Measurements from ENCODE around the gene MELTF.

The MELTF gene

GRCh38 chr3:196966526-196967401 is 62.9 kb downstream of the MELTF start:
- no peak overlapping the region for H3K4me3 ChIP-seq
- no peak overlapping the region for H3K9ac ChIP-seq (ENCODE audit: insufficient read length)

GRCh38 chr3:196965804-196966173 is 63.8 kb downstream of the MELTF start:
- no peak overlapping the region for H3K9ac ChIP-seq (ENCODE audit: insufficient read length)

More at GRCh38 chr3:196966526-196967401, 62.9 kb downstream of the MELTF start:
- no peak for TF ChIP-seq POLR2AphosphoS5 (IDR thresholded peaks at IDR 0.05; ENCODE audit: borderline replicate concordance, low read depth, low read length)
- no peak for TF ChIP-seq FOXP2 (optimal IDR thresholded peaks at IDR 0.05; ENCODE audit: control extremely low read depth, extremely low read length, insufficient read depth)
- no peak for TF ChIP-seq EZH2 (IDR thresholded peaks at IDR 0.05)
- no peak overlapping the region for H3K27ac ChIP-seq
- no peaks in the 10 kb centered on the region for H3K9me3 ChIP-seq (ENCODE audit: low read depth, low read length)
- DNase-seq (ENCODE audit: low read depth, low spot score) = no peak
- no peaks in the 10 kb centered on the region for H3K36me3 ChIP-seq (ENCODE audit: insufficient read depth, low read length)

GRCh38 chr3:196965112-196965803 is 64.4 kb downstream of the MELTF start:
- Histone ChIP-seq H3K9me3 (ENCODE audit: low read depth, low read length) (no peaks in the 10 kb centered on the region), H3K36me3 (ENCODE audit: insufficient read depth, low read length) (no peaks in the 10 kb centered on the region)
- no peak for DNase-seq (ENCODE audit: low read depth, low spot score)

More at GRCh38 chr3:196965804-196966173, 63.8 kb downstream of the MELTF start:
- Histone ChIP-seq H3K27ac (no peak overlapping the region), H3K4me3 (no peak overlapping the region), H3K9me3 (ENCODE audit: low read depth, low read length) (no peaks in the 10 kb centered on the region), H3K36me3 (ENCODE audit: insufficient read depth, low read length) (no peaks in the 10 kb centered on the region)
- no peak for DNase-seq (ENCODE audit: low read depth, low spot score)
- TF ChIP-seq EZH2 (IDR thresholded peaks at IDR 0.05) = no peak
- no peak for TF ChIP-seq FOXP2 (optimal IDR thresholded peaks at IDR 0.05; ENCODE audit: control extremely low read depth, extremely low read length, insufficient read depth)
- TF ChIP-seq POLR2AphosphoS5 (IDR thresholded peaks at IDR 0.05; ENCODE audit: borderline replicate concordance, low read depth, low read length) = no peak

GRCh38 chr3:196963631-196963953 is 66.0 kb downstream of the MELTF start:
- Histone ChIP-seq H3K27ac (no peak overlapping the region), H3K36me3 (ENCODE audit: insufficient read depth, low read length) (no peaks in the 10 kb centered on the region), H3K9me3 (ENCODE audit: low read depth, low read length) (no peaks in the 10 kb centered on the region), H3K4me3 (no peak overlapping the region), H3K9ac (ENCODE audit: insufficient read length) (no peak overlapping the region)
- no peak for DNase-seq (ENCODE audit: low read depth, low spot score)
- TF ChIP-seq FOXP2 (optimal IDR thresholded peaks at IDR 0.05; ENCODE audit: control extremely low read depth, extremely low read length, insufficient read depth) (no peak), POLR2AphosphoS5 (IDR thresholded peaks at IDR 0.05; ENCODE audit: borderline replicate concordance, low read depth, low read length) (no peak), EZH2 (IDR thresholded peaks at IDR 0.05) (no peak)

More at GRCh38 chr3:196965112-196965803, 64.4 kb downstream of the MELTF start:
- H3K4me3 ChIP-seq = no peak overlapping the region
- H3K9ac ChIP-seq (ENCODE audit: insufficient read length) = no peak overlapping the region
- H3K27ac ChIP-seq = no peak overlapping the region
- TF ChIP-seq EZH2 (IDR thresholded peaks at IDR 0.05) (no peak), POLR2AphosphoS5 (IDR thresholded peaks at IDR 0.05; ENCODE audit: borderline replicate concordance, low read depth, low read length) (no peak), FOXP2 (optimal IDR thresholded peaks at IDR 0.05; ENCODE audit: control extremely low read depth, extremely low read length, insufficient read depth) (no peak)

DNA sequence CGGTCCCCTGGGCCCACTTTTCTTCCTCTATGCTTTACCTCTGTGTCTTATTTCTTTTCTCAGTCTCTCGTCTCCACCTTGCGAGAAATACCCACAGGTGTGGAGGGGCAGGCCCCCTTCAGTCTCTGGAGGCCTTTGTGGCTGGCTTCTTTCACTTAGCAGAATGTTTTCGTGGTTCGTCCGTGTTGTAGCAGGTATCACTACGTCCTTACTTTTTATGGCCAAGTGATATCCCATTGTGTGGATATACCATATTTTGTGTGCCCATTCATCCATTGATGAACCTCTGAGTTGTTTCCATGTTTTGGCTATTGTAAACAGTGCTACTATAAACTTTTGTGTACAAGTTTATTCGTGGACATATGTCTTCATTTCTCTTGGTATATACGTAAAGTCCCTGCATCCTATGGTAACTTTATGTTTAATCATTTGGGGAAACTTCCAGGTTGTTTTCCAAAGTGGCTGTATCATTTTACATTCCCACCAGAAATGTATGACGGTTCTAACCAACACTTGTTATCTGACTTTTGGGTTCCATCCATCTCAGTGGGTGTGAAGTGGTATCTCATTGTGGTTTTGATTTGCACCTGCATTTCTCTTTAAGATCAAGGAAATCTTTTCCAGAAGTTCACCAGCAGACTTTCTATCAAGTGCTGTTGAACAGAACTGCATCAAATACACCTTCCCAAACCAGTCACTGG is 66.5 kb downstream of the MELTF start:
- Histone ChIP-seq H3K9ac (ENCODE audit: insufficient read length) (no peak overlapping the region), H3K4me3 (no peak overlapping the region), H3K27ac (no peak overlapping the region), H3K36me3 (ENCODE audit: insufficient read depth, low read length) (no peaks in the 10 kb centered on the region), H3K9me3 (ENCODE audit: low read depth, low read length) (no peaks in the 10 kb centered on the region)
- DNase-seq (ENCODE audit: low read depth, low spot score) = no peak
- TF ChIP-seq POLR2AphosphoS5 (IDR thresholded peaks at IDR 0.05; ENCODE audit: borderline replicate concordance, low read depth, low read length) (no peak), EZH2 (IDR thresholded peaks at IDR 0.05) (no peak), FOXP2 (optimal IDR thresholded peaks at IDR 0.05; ENCODE audit: control extremely low read depth, extremely low read length, insufficient read depth) (no peak)

DNA sequence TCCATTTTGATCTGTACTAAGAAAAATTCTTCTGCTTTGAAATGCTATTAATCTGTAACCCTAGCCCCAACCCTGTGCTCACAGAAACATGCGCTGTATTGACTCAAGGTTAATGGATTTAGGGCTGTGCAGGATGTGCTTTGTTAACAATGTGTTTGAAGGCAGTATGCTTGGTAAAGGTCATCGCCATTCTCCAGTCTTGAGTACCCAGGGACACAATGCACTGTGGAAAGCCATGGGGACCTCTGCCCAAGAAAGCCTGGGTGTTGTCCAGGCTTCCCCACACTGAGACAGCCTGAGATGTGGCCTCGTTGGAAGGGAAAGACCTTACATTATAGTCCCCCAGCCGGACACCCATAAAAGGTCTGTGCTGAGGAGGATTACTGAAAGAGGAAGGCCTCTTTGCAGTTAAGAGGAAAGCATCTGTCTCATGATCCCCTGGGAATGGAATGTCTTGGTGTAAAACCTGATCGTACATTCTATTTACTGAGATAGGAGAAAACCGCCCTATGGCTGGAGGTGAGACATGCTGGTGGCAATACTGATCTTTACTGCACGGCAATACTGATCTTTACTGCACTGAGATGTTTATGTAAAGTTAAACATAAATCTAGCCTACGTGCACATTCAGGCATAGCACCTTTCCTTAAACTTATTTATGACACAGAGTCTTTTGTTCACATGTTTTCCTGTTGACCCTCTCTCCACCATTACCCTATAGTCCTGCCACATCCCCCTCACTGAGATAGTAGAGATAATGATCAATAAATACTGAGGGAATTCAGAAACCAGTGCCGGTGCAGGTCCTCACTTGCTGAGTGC is 67.3 kb downstream of the MELTF start:
- TF ChIP-seq POLR2AphosphoS5 (IDR thresholded peaks at IDR 0.05; ENCODE audit: borderline replicate concordance, low read depth, low read length) (no peak), FOXP2 (optimal IDR thresholded peaks at IDR 0.05; ENCODE audit: control extremely low read depth, extremely low read length, insufficient read depth) (no peak), EZH2 (IDR thresholded peaks at IDR 0.05) (no peak)
- no peaks in the 10 kb centered on the region for H3K9me3 ChIP-seq (ENCODE audit: low read depth, low read length)
- H3K27ac ChIP-seq = no peak overlapping the region
- H3K9ac ChIP-seq (ENCODE audit: insufficient read length) = no peak overlapping the region
- no peak for DNase-seq (ENCODE audit: low read depth, low spot score)
- no peak overlapping the region for H3K4me3 ChIP-seq
- H3K36me3 ChIP-seq (ENCODE audit: insufficient read depth, low read length) = no peaks in the 10 kb centered on the region

DNA sequence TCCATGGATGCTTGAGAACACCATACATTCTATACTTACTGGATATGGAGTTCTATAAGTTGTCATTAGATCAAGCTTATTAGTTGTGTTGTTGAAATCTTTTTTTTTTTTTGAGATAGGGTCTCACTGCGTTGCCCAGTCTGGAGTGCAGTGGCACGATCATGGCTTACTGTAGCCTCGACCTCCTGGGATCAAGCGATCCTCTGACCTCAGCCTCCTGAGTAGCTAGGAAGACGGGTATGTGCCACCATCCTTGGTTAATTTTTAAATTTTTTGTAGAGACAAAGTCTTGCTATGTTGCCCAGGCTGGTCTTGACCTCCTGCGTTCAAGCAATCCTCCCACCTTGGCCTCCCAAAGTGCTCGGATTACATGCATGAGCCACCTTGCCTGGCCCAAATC is 74.8 kb downstream of the MELTF start:
- Histone ChIP-seq H3K9me3 (ENCODE audit: low read depth, low read length) (no peaks in the 10 kb centered on the region), H3K9ac (ENCODE audit: insufficient read length) (no peak overlapping the region), H3K27ac (no peak overlapping the region), H3K36me3 (ENCODE audit: insufficient read depth, low read length) (no peaks in the 10 kb centered on the region), H3K4me3 (no peak overlapping the region)
- no peak for DNase-seq (ENCODE audit: low read depth, low spot score)
- TF ChIP-seq POLR2AphosphoS5 (IDR thresholded peaks at IDR 0.05; ENCODE audit: borderline replicate concordance, low read depth, low read length) = no peak
- no peak for TF ChIP-seq EZH2 (IDR thresholded peaks at IDR 0.05)
- no peak for TF ChIP-seq FOXP2 (optimal IDR thresholded peaks at IDR 0.05; ENCODE audit: control extremely low read depth, extremely low read length, insufficient read depth)
